Brain microvascular endothelial cell (primary cell): ENCODE results near the gene KRT33A.

Source experiments
- DNase-seq: peaks from one replicate; pipeline ENCODE4 v3.0.0-alpha.2; 2020
- H3K27ac ChIP-seq: fragments of 250-450 bp; sonication (Bioruptor Pico); 2 replicates; pipeline ENCODE4 v1.5.1; 2020; ENCODE audit warnings: mild to moderate bottlenecking, moderate library complexity
- H3K27me3 ChIP-seq: fragments of 250-450 bp; sonication (Bioruptor Pico); replicated peaks from 2 replicates; pipeline ENCODE4 v1.5.1; 2020; ENCODE audit warnings: mild to moderate bottlenecking
- H3K36me3 ChIP-seq: fragments of 250-450 bp; sonication (Bioruptor Pico); replicated peaks from 2 replicates; pipeline ENCODE4 v1.5.1; 2020; ENCODE audit warnings: mild to moderate bottlenecking
- H3K4me3 ChIP-seq: 2 replicates; pipeline ENCODE4 v1.5.1; 2011; ENCODE audit warnings: low read depth, mild to moderate bottlenecking, control low read depth, low read length, moderate library complexity
- CTCF ChIP-seq: IDR thresholded peaks from 2 replicates; pipeline ENCODE4 v1.5.1; 2011; ENCODE audit warnings: low read depth, mild to moderate bottlenecking, moderate library complexity, low read length, control low read depth, inconsistent platforms; ENCODE audit errors: missing control alignments
- in situ Hi-C: cut with HindIII; loops from 2 replicates; pipeline ENCODE4 v1.10.0; 2017; ENCODE audit warnings: low sequenced_read_pairs, low pct_ligation_motif_present

The KRT33A gene

GRCh38 chr17:41308251-41308917, 42.2 kb downstream of the KRT33A start:
- no peak overlapping the region for H3K4me3 ChIP-seq
- no peaks in the 10 kb centered on the region for H3K27me3 ChIP-seq
- TF ChIP-seq CTCF, result no peak
- in situ Hi-C loops, result no loop called here
- H3K36me3 ChIP-seq, result no peaks in the 10 kb centered on the region
- H3K27ac ChIP-seq, result no peak overlapping the region
- DNase-seq, result no peak

DNA sequence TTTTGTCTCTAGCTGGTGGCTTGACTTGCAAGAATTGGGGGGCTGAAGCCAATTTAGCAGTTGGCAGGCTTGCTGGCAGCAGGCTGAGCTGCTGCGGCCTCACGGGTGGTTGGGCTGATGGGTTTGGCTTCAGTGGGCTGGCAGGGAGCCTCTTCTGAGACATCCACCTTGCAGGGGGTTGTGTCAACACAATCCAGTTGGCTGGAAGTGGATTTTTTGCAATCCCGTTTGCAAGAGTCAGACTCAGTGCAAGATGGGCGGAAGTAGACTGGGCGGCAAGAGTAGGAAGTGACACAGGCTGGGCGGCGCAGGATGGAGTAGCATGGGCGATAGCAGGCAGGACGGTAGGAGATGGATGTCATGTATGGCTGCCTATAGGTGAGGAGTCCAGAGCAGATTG, 43.0 kb downstream of the KRT33A start:
- Histone ChIP-seq H3K4me3 (no peak overlapping the region), H3K27me3 (no peaks in the 10 kb centered on the region), H3K27ac (no peak overlapping the region), H3K36me3 (no peaks in the 10 kb centered on the region)
- no peak for TF ChIP-seq CTCF
- DNase-seq, result peak; percentile 52
- in situ Hi-C loops, result no loop called here

GRCh38 chr17:41304091-41304490, 46.5 kb downstream of the KRT33A start:
- Histone ChIP-seq H3K4me3 (no peak overlapping the region), H3K27me3 (no peaks in the 10 kb centered on the region), H3K27ac (no peak overlapping the region), H3K36me3 (no peaks in the 10 kb centered on the region)
- no peak for TF ChIP-seq CTCF
- in situ Hi-C loops, result no loop called here
- DNase-seq, result no peak

DNA sequence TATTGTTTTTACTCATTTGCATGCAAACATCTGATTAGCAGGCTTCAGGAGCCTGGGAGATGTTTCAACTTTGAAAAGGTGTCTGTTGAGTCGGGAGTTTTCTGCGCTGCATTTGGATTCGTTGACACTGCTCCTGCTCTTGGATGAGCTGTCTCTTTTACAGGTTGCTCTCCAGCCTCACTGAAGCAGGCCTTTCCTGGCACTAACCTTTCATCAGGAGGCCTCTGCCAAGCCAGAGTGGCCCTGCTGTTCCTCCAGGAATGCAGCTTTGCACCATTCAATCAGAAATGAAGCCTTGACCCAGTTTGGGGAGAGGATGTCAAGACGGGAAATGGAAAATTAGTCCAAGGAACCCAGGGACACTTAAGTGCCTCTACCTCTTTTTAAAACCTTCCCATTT, 47.6 kb downstream of the KRT33A start:
- DNase-seq, result no peak
- no peak overlapping the region for H3K4me3 ChIP-seq
- in situ Hi-C loops, result no loop called here
- H3K36me3 ChIP-seq, result no peaks in the 10 kb centered on the region
- H3K27me3 ChIP-seq, result no peaks in the 10 kb centered on the region
- no peak for TF ChIP-seq CTCF
- no peak overlapping the region for H3K27ac ChIP-seq

DNA sequence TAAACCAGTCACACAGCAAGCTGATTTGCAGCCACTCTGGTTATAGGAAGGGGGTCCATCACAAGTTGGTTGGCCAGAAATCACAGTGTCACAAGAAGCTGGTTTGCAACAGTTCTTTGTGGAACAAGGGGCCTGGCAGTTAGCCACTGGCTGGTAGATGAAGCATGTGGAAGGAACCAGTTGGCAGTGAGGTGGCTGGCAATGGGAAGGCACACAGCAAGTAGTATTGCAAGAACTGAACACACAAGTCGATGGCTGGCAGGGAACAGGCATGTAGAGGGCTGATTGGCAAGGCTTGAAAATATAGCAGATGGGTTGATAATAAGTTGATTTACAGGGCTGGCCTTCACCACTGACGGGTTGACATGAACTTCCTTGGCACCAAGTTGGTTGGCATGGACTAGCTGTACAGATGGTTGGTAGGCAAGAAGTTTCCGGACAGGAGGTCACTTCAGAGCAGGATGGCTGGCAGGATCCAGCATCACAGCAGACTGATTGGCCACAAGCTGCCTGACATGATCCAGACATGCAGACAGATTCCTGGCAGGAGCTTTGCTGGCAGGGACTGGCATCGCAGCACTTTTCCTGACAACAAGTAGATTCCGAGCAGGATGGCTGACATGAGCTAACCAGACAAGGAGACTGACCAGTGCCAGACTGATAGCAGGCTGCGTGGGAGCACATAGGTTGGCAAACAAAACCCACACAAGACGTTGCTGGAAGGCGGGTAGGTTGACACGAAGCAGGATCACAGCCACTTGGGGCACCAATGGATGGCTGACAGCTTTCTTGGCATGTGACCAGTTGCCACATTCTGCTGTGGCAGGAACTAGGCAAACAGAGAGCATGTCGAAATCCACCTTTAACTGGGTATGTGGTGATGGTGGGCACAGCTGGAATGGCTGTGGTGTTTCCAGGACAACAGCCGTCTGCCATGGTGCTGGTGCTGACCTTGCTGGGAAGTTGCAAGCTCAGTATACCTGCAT, 48.4 kb downstream of the KRT33A start, which contains the start of gene KRTAP29-1:
Gene KRTAP29-1, minus strand, starts transcription at position 936 of the 986 bp plus-strand sequence. Its CDS starts 0 bp downstream, at position 936.
- no peak for TF ChIP-seq CTCF
- in situ Hi-C loops, result no loop called here
- DNase-seq, result no peak
- no peak within 1 kb of the TSS for H3K4me3 ChIP-seq
- H3K36me3 ChIP-seq, result no peaks in the 10 kb centered on the region
- no peaks in the 10 kb centered on the region for H3K27me3 ChIP-seq
- no peak within 1 kb of the TSS for H3K27ac ChIP-seq
